ENCODE results near the gene ELF4.

Gene ELF4

GRCh38 chrX:130066975-130067615, 43.2 kb downstream of the ELF4 start:
- Histone ChIP-seq H3K4me1 (ENCODE audit: control insufficient read depth, low read length) (no peaks in the 10 kb centered on the region), H4K20me1 (ENCODE audit: control insufficient read depth, insufficient read depth, low read depth, low read length) (no peaks in the 10 kb centered on the region), H3K9me2 (replicated peaks; ENCODE audit: control insufficient read depth, low read length) (no peaks in the 10 kb centered on the region), H3K79me2 (ENCODE audit: control insufficient read depth, low read length) (no peaks in the 10 kb centered on the region), H3K27me3 (ENCODE audit: control insufficient read depth, low read length) (no peaks in the 10 kb centered on the region), H3K27ac (ENCODE audit: low read depth, low read length) (no peak overlapping the region), H3K9me3 (ENCODE audit: control insufficient read depth, insufficient read depth, low read length) (no peaks in the 10 kb centered on the region), H3K4me2 (ENCODE audit: low read length) (no peak overlapping the region), H3K4me3 (ENCODE audit: low read length) (no peak overlapping the region), H3F3A (ENCODE audit: control insufficient read depth, insufficient read depth) (no peaks in the 10 kb centered on the region), H3K36me3 (ENCODE audit: control insufficient read depth, low read length) (peaks cover 13% of the 10 kb centered on the region)
- TF ChIP-seq EZH2phosphoT487 (IDR thresholded peaks at IDR 0.05; ENCODE audit: borderline replicate concordance, low read length) (no peak), CTCF (IDR thresholded peaks at IDR 0.05; ENCODE audit: low read depth, low read length, poor library complexity, severe bottlenecking) (no peak)

GRCh38 chrX:130060122-130061069, 49.9 kb downstream of the ELF4 start:
- no peaks in the 10 kb centered on the region for H4K20me1 ChIP-seq (ENCODE audit: control insufficient read depth, insufficient read depth, low read depth, low read length)
- no peaks in the 10 kb centered on the region for H3K9me2 ChIP-seq (replicated peaks; ENCODE audit: control insufficient read depth, low read length)
- H3K36me3 ChIP-seq (ENCODE audit: control insufficient read depth, low read length), result no peaks in the 10 kb centered on the region
- H3K4me1 ChIP-seq (ENCODE audit: control insufficient read depth, low read length), result peaks cover 17% of the 10 kb centered on the region
- no peaks in the 10 kb centered on the region for H3K79me2 ChIP-seq (ENCODE audit: control insufficient read depth, low read length)
- H3K9me3 ChIP-seq (ENCODE audit: control insufficient read depth, insufficient read depth, low read length), result no peaks in the 10 kb centered on the region
- no peaks in the 10 kb centered on the region for H3F3A ChIP-seq (ENCODE audit: control insufficient read depth, insufficient read depth)
- no peaks in the 10 kb centered on the region for H3K27me3 ChIP-seq (ENCODE audit: control insufficient read depth, low read length)
- H3K27ac ChIP-seq (ENCODE audit: low read depth, low read length), result no peak overlapping the region
- no peak for TF ChIP-seq EZH2phosphoT487 (IDR thresholded peaks at IDR 0.05; ENCODE audit: borderline replicate concordance, low read length)
- TF ChIP-seq CTCF (IDR thresholded peaks at IDR 0.05; ENCODE audit: low read depth, low read length, poor library complexity, severe bottlenecking), result peak; percentile 63
- H3K4me2 ChIP-seq (ENCODE audit: low read length), result peak overlapping the region; percentile 83
- H3K4me3 ChIP-seq (ENCODE audit: low read length), result peak overlapping the region; percentile 68

- Histone ChIP-seq H3K36me3 (ENCODE audit: control insufficient read depth, low read length) (no peaks in the 10 kb centered on the region), H3K4me1 (ENCODE audit: control insufficient read depth, low read length) (peaks cover 17% of the 10 kb centered on the region), H3K79me2 (ENCODE audit: control insufficient read depth, low read length) (no peaks in the 10 kb centered on the region), H3K4me2 (ENCODE audit: low read length) (no peak overlapping the region), H3K4me3 (ENCODE audit: low read length) (no peak overlapping the region), H3K27ac (ENCODE audit: low read depth, low read length) (no peak overlapping the region), H3K9me2 (replicated peaks; ENCODE audit: control insufficient read depth, low read length) (no peaks in the 10 kb centered on the region), H3K9me3 (ENCODE audit: control insufficient read depth, insufficient read depth, low read length) (no peaks in the 10 kb centered on the region), H3K27me3 (ENCODE audit: control insufficient read depth, low read length) (no peaks in the 10 kb centered on the region), H3F3A (ENCODE audit: control insufficient read depth, insufficient read depth) (no peaks in the 10 kb centered on the region), H4K20me1 (ENCODE audit: control insufficient read depth, insufficient read depth, low read depth, low read length) (no peaks in the 10 kb centered on the region)
- no peak for TF ChIP-seq CTCF (IDR thresholded peaks at IDR 0.05; ENCODE audit: low read depth, low read length, poor library complexity, severe bottlenecking)
- TF ChIP-seq EZH2phosphoT487 (IDR thresholded peaks at IDR 0.05; ENCODE audit: borderline replicate concordance, low read length), result no peak
These were observed 51.6 kb downstream of the ELF4 start for GRCh38 chrX:130058652-130059051.

All from DOHH2 (cell line).